Gastrocnemius medialis (tissue), 4 donors: ENCODE data around the gene MAGEA9. TPM values are rescaled to one million over a fixed set of nuclear protein-coding genes. Genes with fewer than 3 reads are reported as not detected.

Experiments
- ATAC-seq, 2 donors: fragments of 150-250 bp; one replicate each; pipeline ENCODE4 v1.9.1; 2016
- DNase-seq, 2 donors: peaks; one replicate each; pipeline ENCODE4 v3.0.0-alpha.2; 2019
- H3K27ac ChIP-seq, 4 donors: fragments of 200-600 bp; sonication (generic); 1 replicate in 1 of 4; 2 replicates in 3 of 4; pipeline ENCODE4 v1.5.1; 2016 to 2018; ENCODE audit warnings: mild to moderate bottlenecking in 2 of 4, moderate library complexity in 1 of 4
- H3K27me3 ChIP-seq, 3 donors: fragments of 200-600 bp; sonication (generic) in 2 of 3; 1 replicate in 1 of 3; 2 replicates in 2 of 3; pipeline versions ENCODE4 v1.5.1 to v1.6.0; 2016 to 2019; ENCODE audit warnings: mild to moderate bottlenecking in 1 of 3, moderate library complexity in 1 of 3
- H3K36me3 ChIP-seq, 2 donors: fragments of 200-600 bp; sonication (generic) in 1 of 2; one replicate each; pipeline ENCODE4 v1.5.1; 2017 to 2018
- H3K4me1 ChIP-seq, 2 donors: fragments of 200-600 bp; sonication (generic) in 1 of 2; one replicate each; pipeline ENCODE4 v1.5.1; 2016 to 2017; ENCODE audit warnings: mild to moderate bottlenecking in 2 of 2
- H3K4me3 ChIP-seq, 4 donors: fragments of 200-600 bp; sonication (generic) in 3 of 4; 1 replicate in 1 of 4; 2 replicates in 3 of 4; pipeline ENCODE4 v1.5.1; 2016 to 2019; ENCODE audit warnings: mild to moderate bottlenecking in 2 of 4
- H3K9me3 ChIP-seq, 3 donors: fragments of 200-600 bp; sonication (generic) in 2 of 3; 1 replicate in 1 of 3; 2 replicates in 2 of 3; pipeline ENCODE4 v1.5.1; 2016 to 2019
- CTCF ChIP-seq, 5 experiments: fragments of 450-650 bp in 3 of 5; fragments of 200-600 bp in 2 of 5; sonication (generic) in 2 of 5; IDR thresholded peaks in 4 of 5; conservative IDR thresholded peaks in 1 of 5; 1 replicate in 4 of 5; 2 replicates in 1 of 5; pipeline ENCODE4 v1.5.1; 2016 to 2019; ENCODE audit warnings: antibody characterized with exemption in 5 of 5, mild to moderate bottlenecking in 3 of 5, moderate library complexity in 3 of 5
- POLR2A ChIP-seq, 2 donors: fragments of 450-650 bp; IDR thresholded peaks; one replicate each; pipeline ENCODE4 v1.6.1; 2017; ENCODE audit warnings: antibody characterized with exemption in 2 of 2, mild to moderate bottlenecking in 2 of 2, moderate library complexity in 2 of 2
- in situ Hi-C, 4 donors: fragments of 200-750 bp; cut with MboI; loops; one replicate each; pipeline versions ENCODE4 v1.15.0 to v1.8.0; 2017; ENCODE audit warnings: low sequenced_read_pairs in 4 of 4
- intact Hi-C: fragments of 100-400 bp; cut with DNase I; formaldehyde crosslinking; loops from one replicate; pipeline ENCODE4 v1.15.1; 2023; ENCODE audit warnings: low total_unique reads
- total RNA-seq, 4 donors: library from RNA; depleted of rRNA; stranded (reverse); fragments of >200 nt; gene quantifications; one replicate each; pipeline versions ENCODE4 v1.1.0 to v1.2.3, GENCODE V29; 2016

MAGEA9 gene
- total RNA-seq, 4 donors from 2014 or later = not detected

GRCh38 chrX:149807747-149808458 is 26.2 kb downstream of the MAGEA9 start:
- no peak for TF ChIP-seq POLR2A (IDR thresholded peaks at IDR 0.05)
- TF ChIP-seq CTCF (IDR thresholded peaks at IDR 0.05 in 4 of 5, conservative IDR thresholded peaks at IDR 0.05 in 1 of 5) = no peak
- Histone ChIP-seq H3K4me3 (no peak overlapping the region), H3K27ac (no peak overlapping the region), H3K4me1 (no peaks in the 10 kb centered on the region), H3K36me3 (no peaks in the 10 kb centered on the region), H3K27me3 (no peaks in the 10 kb centered on the region), H3K9me3 (no peaks in the 10 kb centered on the region)
- in situ Hi-C loops = no loop called here
- intact Hi-C loops = no loop called here
- ATAC-seq (no peak), DNase-seq (no peak)

DNA sequence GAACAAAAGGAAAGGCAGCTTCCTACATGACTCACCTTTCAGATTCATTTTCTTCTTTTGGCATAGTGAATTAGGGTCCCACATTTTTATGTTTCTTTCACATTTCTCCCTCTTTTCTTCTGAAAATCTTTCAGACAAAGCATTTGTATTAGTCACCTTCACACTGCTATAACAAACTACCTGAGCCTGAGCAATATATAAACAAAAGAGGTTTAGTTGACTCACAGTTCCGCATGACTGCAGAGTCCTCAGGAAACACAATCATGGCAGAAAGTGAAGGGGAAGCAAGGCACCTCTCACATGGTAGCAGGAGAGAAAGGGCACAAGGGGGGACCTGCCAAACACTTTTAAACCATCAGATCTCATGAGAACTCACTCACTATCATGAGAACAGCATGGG is 36.9 kb downstream of the MAGEA9 start:
- in situ Hi-C loops (no loop called here), intact Hi-C loops (no loop called here)
- ATAC-seq (no peak), DNase-seq (no peak)
- H3K27me3 ChIP-seq = no peaks in the 10 kb centered on the region
- no peak overlapping the region for H3K4me3 ChIP-seq
- no peaks in the 10 kb centered on the region for H3K36me3 ChIP-seq
- H3K27ac ChIP-seq = no peak overlapping the region
- no peaks in the 10 kb centered on the region for H3K9me3 ChIP-seq
- TF ChIP-seq POLR2A (IDR thresholded peaks at IDR 0.05) (no peak), CTCF (IDR thresholded peaks at IDR 0.05 in 4 of 5, conservative IDR thresholded peaks at IDR 0.05 in 1 of 5) (no peak)
- no peaks in the 10 kb centered on the region for H3K4me1 ChIP-seq

DNA sequence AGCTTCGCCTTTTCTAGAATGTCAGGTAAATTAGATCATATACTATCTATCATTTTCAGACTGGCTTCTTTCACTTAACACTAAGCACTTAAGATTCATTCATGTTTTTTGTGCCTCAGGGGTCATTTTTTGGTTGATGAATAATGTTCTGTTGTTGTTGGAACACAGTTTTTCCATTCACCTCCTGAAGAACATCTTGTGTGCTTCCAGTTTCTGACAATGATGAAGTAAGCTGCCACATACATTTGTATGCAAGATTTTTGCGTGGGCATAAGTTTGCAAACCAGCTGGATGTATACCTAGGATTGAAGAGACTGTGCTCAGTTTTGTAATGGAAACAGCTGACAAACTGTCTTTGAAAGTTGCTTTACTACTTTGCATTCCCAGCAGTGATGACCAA is 37.6 kb downstream of the MAGEA9 start:
- in situ Hi-C loops (no loop called here), intact Hi-C loops (no loop called here)
- H3K4me1 ChIP-seq = no peaks in the 10 kb centered on the region
- no peak for ATAC-seq
- H3K36me3 ChIP-seq = no peaks in the 10 kb centered on the region
- H3K27ac ChIP-seq = no peak overlapping the region
- H3K4me3 ChIP-seq = no peak overlapping the region
- no peaks in the 10 kb centered on the region for H3K27me3 ChIP-seq
- no peak for DNase-seq
- TF ChIP-seq CTCF (IDR thresholded peaks at IDR 0.05 in 4 of 5, conservative IDR thresholded peaks at IDR 0.05 in 1 of 5) = no peak
- no peak for TF ChIP-seq POLR2A (IDR thresholded peaks at IDR 0.05)
- no peaks in the 10 kb centered on the region for H3K9me3 ChIP-seq

- Histone ChIP-seq H3K4me3 (no peak overlapping the region), H3K4me1 (no peaks in the 10 kb centered on the region), H3K27ac (no peak overlapping the region), H3K27me3 (no peaks in the 10 kb centered on the region), H3K36me3 (no peaks in the 10 kb centered on the region), H3K9me3 (no peaks in the 10 kb centered on the region)
- intact Hi-C loops (no loop called here), in situ Hi-C loops (no loop called here)
- TF ChIP-seq CTCF (IDR thresholded peaks at IDR 0.05 in 4 of 5, conservative IDR thresholded peaks at IDR 0.05 in 1 of 5) = no peak
- no peak for TF ChIP-seq POLR2A (IDR thresholded peaks at IDR 0.05)
- DNase-seq = no peak
- ATAC-seq = no peak
Measured at GRCh38 chrX:149825424-149825823, 43.7 kb downstream of the MAGEA9 start.

GRCh38 chrX:149827254-149827653 is 45.5 kb downstream of the MAGEA9 start:
- intact Hi-C loops = no loop called here
- Histone ChIP-seq H3K4me1 (no peaks in the 10 kb centered on the region), H3K9me3 (no peaks in the 10 kb centered on the region), H3K4me3 (no peak overlapping the region), H3K27me3 (no peaks in the 10 kb centered on the region), H3K27ac (no peak overlapping the region), H3K36me3 (no peaks in the 10 kb centered on the region)
- no peak for TF ChIP-seq POLR2A (IDR thresholded peaks at IDR 0.05)
- no peak for TF ChIP-seq CTCF (IDR thresholded peaks at IDR 0.05 in 4 of 5, conservative IDR thresholded peaks at IDR 0.05 in 1 of 5)
- in situ Hi-C loops = no loop called here
- ATAC-seq = no peak
- no peak for DNase-seq
